OCI-LY3 (cell line): ENCODE measurements around the gene NEK5.

Source experiments
- CTCF ChIP-seq: fragments of 200-600, 300-600 bp; sonication (generic); IDR thresholded peaks from 2 replicates; pipeline ENCODE4 v1.5.1; 2014; ENCODE audit warnings: antibody characterized with exemption, low read length, low read depth
- EZH2phosphoT487 ChIP-seq: fragments of 200-600 bp; shearing (Covaris generic); IDR thresholded peaks from 2 replicates; pipeline ENCODE4 v1.6.1; 2018; ENCODE audit warnings: antibody characterized with exemption, mixed run types, low read depth

DNA sequence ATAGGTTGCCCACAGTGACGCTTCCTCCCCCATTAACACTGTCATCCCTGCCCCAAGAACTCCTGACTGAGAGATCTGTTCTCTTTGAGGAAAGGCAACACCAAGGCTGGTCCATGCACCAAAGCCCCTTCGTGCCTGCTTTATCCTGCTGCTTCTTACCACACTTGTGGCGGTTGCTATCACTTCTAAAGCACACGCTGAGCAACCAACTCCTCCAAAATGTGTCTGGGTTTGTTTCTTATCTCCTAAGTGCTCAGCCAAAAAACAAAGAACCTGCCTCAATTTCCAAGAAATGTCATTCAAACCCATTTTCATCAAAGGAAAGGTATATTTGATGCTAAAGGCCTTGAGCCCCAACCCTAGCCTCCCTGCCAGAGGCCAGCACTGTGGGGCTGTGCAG is 132.2 kb downstream of the NEK5 start:
- TF ChIP-seq CTCF (no peak), EZH2phosphoT487 (no peak)
